Esophagus mucosa (tissue), 1 donor: ENCODE measurements around the gene PTPRT. TPM values are rescaled to one million over a fixed set of nuclear protein-coding genes. Genes with fewer than 3 reads are reported as not detected.

Source experiments
- ATAC-seq: fragments of 200-7000 bp; cut with Tn5 transposase; one replicate; pipeline ENCODE4 v1.9.1; 2020
- total RNA-seq: library from RNA; stranded (reverse); gene quantifications from one replicate; pipeline ENCODE4 v1.2.4, GENCODE V29; 2023
- donor health status: DM: yes; HTN: yes; CAD: no.

PTPRT gene
- total RNA-seq, 1 donor from 2014 or later, result 0.08 TPM

DNA sequence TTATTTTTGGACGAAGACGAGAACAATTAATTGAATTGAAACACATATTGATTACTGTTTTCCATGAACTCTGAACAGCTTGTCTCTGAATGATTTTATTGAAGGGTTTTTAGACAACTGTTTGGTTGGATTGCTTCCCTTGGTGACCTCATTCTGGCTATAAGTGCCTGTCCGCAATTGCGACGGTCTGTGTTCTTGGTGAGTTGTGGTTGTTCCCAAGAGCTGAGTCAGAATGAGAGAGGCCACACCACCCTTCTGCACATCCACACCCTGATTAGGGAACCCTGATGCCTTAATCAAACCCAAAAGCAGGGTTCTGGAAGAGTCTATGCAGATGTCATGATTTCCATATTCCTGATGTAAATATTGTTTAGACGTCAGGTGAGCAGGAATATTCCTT, 747.0 kb downstream of the PTPRT start:
- ATAC-seq, result no peak

DNA sequence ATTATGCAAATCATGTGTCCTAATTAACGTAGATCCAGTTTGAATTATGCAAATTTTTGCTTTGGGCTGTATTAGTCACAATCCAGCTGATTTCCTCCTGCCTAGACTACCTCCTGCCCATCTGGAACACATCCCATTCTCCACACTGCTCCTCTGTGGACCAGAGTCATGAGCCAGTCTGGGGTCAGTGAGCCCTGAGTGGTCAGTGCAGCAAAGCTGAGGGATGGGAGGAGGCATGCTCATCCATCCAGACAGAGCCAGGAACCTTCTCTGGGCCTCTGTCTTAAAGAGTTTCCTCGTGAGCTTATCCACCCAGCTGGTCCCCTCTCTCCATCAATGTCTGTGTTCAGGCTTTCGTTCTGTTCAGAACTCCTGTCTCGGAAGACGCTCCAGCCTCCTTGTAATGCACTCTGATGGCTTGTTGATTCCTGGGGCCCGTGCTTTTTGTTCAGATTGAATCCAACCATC, 747.8 kb downstream of the PTPRT start:
- no peak for ATAC-seq

DNA sequence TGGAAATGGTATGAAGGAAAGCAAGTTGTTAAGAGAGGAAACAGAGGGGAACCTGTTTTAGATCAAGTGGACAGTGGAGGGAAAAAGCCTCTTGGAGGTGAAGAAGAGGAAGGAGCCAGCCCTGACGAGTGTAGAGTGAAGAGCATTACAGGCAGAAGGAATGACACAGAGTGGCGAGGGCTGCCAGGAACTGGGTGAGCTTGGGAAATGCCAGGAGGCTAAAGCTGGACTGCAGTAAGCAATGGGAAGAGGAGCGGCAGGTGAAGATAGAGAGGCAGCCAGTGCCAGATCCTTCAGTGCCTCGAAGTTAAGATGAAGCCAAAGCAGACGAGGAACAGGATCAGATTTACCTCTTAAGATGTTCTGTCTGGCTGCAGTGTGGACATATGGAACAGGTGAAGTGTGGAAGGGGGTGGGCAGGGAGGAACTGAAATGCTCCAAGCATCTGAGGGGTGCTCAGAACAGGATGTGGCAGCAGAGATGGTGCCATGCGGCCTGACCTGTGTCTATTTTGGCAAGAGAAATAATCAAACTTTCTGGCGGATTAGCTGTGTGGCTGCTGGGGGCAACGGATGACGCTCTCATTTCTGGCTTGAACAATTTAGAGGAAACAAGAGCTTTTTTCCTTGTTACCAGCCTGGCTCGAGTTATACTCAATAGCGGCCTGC, 748.4 kb downstream of the PTPRT start:
- ATAC-seq, result no peak

DNA sequence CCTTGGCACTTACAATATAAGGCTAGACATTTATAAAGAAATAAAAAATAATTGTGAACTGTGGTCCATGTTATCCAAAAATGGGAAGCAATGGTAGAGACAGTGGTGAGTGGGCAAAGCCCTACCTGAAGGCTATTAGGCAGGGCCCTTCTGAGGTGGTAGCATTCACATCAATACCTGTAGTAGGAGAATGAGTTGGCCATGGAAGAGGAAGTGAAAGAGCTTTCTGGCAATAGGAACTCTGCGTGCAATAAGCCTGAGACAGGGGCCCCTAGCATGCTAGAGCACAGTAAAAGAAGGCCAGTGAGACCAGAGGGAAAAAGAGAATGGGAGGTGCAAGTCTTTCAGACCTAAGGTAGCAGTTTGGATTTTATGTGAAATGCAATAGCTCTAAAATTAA, 754.5 kb downstream of the PTPRT start:
- ATAC-seq, result no peak

DNA sequence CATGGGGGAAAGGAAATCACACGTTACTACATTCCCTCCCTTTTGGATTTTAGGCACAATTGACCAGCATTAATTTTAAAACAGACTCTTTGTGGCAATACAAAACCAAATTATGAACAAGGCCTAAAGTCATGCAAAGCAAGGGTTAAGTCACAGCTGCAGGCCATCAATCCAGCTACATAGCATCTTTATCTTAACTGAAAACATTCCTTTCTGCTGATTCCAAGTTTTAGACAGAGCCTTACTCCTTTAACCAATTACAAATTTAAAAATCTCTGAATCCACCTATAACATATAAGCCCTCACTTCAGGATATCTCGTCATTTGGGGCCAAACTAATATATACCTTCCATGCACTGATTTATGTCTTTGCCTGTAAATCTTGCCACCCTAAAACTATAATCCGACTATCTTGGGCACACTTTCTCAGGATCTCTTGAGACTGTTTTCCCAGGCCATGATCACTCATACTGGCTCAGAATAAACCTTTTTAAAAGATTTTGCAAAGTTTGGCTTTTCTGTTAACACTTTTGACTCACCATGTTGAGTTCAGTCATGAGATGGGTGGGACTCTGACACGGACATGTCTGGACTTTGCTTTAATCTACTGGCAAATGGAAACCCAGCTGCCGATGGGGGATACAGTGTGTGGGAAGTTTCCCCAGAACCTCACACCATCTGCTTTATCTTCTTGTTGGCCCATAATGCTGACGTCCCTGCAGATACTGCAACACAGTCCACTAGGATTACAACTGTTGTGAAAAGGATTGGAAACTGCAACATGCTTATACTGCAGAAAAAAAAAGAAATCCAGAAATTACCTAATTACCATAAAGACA, 757.0 kb downstream of the PTPRT start:
- no peak for ATAC-seq

DNA sequence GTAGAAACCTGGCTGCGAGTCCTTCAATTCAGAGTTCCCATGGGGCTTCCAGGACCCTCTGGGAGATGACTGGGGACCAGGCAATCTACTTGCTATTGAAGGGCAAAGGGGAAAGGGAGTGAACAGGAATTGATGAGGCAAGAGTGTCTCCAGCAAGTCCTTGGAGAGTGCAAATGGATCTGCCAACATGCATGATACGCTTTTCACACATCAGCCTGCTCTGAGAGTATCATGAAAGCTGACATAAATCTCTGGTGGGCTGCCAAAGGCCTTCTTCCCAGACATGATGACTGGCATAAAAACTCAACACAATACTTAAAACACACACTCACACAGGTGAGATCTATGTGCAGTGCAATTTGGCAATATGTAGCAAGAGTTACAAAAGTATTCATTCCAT, 759.1 kb downstream of the PTPRT start:
- ATAC-seq, result no peak

DNA sequence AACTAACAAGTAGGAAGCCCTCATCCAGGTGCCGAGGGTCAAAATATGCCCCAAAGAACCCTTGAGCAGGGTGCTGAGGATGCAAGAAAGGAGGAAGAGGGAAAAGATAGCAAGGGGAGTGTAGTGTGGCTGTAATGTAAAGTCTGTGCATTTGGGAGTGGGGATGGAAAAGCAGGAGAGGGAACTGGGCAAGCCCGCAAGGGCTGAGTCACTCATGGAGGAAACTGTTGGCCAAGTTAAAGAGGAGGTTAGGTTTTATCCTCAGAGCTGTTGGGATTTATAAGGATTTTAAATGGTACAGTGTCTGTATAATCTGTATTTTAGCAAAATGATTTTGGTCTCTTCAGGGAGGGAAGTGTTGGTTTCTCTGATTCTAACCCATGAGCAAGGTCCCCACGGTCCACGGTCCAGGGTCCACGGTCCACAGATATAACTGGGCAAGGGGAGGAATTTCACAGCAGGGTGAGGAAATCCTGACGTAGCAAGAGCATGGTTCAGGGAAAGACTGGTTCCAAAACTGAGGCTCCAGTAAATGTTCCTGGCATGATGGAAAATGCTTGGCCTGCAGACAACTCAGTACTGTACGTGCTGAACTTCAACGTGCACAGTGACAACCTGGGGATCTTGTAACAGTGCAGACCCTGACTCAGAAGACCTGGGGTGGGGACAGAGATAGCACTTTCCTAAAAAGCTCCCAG, 759.8 kb downstream of the PTPRT start:
- ATAC-seq, result no peak

DNA sequence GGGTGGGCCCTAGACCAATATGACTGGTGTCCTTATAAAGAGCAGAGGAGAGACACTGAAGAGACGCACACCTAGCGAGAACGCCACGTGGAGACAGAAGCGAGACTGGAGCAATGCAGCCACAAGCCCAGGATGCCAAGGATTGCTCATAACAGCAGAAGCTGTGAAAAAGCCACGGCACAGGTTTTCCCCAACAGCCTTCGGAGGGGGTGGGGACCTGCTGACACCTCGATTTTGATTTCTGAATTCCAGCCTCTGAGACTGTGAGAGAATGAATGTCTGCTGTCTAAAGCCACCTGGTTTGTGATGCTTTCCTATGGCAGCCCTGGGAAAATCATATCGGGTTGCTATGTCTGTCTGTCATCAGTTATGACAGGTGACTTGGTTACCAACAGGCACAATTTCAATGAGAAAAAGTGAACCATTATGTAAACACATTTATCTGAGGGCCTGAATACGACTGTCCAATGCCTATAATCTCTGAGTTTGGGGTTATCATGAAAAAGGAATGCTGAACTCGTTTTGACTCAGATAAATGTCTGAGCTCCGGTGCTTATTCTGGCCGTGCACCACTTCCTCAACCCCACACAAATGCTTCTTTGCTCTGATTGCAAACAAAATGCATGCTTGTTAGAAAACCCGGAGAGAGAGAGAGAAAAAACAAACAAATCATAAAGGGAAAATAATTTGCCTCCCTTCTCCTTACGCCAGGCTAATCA, 769.7 kb downstream of the PTPRT start:
- no peak for ATAC-seq

DNA sequence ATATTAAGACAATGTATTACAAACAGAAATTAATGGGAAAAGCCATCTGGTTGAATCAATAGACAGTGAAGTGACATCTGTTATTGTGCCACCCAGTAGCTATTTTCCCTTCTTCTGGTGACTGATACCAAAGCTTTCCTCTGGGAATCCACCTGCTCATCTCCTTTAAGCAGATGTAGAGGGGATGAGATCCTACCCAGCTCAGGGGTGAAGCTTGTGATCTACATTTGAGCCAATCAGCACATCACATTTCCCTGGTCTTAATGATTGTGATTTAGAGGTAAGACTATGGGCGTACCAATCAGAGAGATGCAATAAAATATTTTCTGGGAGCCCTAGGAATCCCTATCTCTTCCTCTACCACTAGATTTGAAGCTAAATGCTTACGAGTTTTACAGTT, 782.9 kb downstream of the PTPRT start:
- ATAC-seq, result no peak

DNA sequence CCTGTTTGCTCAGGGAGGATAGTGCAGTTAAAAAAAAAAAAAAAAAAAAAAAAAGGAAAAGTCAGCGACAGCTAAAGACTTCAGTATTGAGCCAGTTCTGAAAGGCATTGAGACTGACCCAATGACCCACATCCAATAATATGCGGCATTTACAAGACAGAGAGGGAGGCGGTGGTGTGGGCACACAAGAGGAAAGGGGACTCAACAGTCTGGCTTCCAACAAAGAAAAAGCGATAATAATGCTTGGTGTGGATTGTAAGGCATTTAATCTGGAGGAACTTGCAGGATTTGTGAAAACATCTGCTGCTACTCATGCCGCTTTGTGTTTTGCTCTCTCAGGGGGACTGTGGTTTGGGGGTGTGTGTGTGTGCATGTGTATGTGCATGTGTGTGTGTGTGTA, 787.3 kb downstream of the PTPRT start:
- ATAC-seq, result no peak

DNA sequence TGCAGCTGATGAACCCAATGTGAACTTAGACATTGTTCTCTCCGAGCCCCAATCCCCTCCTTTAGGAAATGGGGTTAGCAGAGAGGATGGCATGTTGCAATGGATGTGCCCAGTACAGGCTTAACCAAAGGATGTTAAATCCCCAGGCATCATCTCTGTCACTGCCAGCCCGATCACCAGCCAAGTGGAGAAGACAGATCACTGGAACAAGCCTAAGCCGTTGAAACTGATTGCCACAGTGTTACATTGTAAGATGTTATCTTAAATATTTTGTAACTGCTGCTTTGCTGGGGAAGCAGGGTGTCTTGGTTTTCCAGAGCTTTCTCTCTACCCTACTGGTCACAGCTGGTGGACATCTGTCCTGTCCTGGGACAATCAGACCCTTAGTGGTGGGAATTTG, 788.1 kb downstream of the PTPRT start:
- no peak for ATAC-seq

DNA sequence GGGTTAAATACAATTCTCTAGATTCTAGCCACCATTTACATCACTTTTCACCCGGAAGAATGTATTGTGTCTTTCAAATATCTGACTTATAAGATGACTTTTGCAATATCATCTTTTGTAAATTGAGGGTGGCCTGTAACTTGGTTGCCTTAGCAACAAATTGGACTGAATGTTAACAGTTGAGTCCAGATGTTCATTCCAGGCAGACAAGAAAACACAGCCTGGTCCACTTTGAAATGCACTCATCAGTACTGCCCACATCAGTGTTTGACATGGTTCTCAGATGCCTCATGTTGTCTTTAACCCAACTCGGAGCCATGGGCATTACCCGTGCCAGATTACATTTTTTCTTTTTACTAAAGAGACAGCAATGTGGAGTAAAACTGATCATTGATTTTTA, 789.9 kb downstream of the PTPRT start:
- ATAC-seq, result no peak

DNA sequence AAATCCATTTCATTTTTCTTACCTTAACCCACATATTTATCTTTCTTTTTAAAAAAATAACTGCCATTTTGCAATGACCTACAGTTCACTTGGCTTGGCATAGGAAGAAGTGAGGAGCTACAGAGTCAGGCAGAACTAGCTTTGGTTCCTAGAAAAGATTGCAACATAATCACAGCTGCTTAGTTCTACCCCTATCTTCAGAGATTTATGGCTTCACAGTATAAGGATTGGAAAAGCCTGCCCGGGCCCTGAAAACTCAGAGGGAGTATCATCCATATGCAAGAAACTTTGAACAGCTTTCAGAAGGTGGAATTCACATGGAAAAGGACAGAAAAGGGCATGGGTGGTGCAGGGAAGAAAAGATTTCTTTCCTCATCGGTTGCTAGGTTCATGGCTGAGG, 797.3 kb downstream of the PTPRT start:
- ATAC-seq, result no peak

DNA sequence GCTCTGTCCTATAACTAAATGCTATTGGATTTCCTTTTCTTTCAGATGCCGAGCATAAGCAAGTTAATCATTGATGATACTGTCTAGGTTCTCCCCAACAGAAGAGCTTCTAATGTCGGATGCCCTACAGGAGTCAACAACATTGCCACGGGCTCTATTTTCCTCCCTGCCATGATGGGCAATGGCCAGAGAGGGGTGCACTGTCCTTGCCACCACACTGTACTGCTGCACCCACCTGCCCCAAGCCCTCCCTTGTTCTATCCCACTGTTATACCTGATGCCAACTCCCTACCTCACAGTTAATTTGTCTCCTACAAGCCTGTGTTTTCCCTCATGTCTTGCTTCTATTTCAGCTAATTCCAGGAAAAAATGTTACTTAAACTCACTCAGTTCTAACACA, 797.9 kb downstream of the PTPRT start:
- no peak for ATAC-seq

DNA sequence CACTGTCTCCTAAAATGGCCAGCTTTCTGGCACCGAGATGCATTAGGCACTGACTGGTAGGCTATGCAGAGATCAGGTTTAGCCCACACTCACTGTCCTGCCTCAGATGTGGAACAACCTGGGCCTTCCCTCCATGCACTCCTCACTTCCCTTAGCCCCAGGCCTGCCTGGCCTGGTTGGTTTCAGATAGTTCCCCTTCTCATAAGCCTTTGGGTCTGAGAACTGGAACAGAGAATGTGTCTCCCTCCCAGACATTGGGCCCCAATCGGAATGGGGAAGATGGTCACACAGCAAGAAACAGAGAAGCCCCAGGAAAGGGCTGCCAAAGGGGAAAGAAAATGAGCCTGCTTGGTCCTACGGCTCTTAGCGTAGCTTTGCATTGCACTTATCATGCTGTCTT, 809.4 kb downstream of the PTPRT start:
- no peak for ATAC-seq

DNA sequence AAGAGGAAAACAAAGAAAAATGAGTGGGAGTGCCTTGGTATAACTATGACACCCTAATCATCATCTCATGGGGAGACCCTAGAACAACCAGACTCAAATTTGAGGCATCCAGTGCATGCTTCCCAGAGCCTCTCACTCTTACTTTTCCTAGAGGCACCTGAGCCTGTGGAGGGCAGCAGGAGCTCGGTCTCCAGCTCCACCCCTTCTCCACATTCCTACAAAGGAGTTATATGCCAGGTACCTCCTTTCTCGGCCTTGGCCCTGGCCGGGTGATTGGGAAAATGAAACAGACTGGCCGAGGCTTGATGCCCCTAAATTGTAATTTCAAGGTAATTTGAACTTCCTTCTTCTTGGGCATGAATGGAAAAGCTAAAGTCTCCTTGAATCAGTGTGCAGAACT, 810.3 kb downstream of the PTPRT start:
- ATAC-seq, result no peak

DNA sequence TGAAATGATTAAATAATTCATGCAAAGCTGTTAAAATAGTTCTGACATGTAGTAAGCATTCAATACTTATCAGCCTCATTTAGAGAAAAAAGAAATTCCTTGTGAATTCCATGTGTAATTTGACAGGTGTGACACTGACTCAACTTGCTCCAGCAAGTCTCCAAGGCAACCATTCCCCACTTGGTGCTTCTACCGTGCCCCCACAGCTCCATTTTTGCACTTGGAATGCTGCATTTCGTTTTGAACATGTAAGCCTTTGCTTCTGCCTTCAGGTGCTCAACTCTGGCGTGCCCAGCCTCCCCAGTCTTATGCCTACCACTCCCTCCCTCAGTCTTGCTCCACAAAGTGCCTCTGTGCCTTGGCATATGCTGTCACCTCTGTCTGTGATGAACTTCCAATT, 810.9 kb downstream of the PTPRT start:
- ATAC-seq, result no peak

DNA sequence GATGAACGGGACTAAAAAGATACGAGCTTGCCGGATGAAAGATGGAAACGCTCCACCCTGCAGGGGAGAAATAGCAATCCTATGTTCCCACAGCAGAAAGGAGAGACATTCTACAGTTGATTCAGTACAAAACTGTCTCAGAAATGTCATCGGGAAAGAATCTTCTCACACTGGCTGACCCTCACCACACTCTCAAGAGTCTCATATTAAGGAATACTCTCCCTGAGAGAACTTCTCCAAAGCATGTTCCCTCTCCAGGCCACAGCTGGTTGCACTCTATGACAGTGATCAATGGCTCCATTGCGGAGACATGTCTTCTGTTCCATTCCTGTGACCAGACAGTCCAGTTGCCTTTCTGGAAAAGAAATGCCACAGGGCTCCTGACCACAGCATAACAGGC, 813.6 kb downstream of the PTPRT start:
- ATAC-seq, result no peak

DNA sequence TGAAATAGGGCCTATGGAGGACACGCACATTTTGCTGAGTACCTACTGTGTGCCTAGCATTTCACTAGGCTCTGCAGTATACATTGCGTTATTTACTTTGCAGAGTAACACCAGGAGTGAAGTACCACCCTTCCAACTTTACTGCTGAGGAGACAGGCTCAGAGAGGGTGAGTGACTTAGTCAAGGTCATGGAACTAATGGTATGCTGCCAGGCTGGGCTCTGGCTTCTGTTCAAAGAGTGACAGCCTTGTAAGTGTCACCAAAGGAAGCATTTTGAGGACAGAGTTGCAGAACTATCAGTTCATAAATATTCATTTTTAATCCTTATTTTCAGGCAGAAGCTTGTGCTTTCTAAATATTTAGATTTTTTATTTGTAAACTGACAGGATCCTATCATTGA, 816.7 kb downstream of the PTPRT start:
- no peak for ATAC-seq

DNA sequence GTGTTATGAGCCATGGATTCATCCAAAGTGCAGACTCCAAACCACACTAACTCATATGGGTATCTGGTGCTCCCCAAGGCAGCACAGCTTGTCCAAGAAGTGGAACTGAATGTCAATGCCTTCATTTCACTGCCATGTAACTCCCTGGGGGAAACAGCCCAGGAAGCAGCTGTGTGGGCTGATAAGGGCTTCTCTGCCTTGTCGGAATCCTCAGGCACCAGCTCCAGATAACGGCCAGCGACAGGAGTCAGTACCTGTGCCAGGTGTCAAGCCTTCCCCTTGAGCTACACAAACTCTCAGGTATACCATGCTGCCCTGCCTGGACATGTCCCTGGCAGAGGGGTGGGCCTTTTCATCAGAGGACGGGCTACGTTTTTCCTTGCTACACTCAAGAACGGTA, 819.6 kb downstream of the PTPRT start:
- no peak for ATAC-seq

DNA sequence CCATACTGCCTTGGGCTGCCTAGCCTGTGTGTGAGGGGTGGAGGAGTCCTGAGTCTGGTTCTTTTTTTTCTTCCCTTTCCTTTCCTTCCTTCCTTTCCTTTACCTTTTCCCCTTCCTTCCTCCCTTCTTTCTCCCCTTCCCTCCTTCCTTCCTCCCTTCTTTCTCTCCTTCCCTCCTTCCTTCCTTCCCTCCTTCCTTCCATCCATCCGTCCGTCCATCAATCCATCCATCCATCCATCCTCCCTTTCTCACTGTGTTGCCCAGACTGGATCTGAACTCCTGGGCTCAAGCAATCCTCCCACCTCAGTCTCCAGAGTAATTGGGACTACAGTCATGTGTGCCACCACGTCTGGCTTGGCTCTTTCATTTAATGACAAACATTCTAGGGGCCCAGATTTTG, 820.8 kb downstream of the PTPRT start:
- no peak for ATAC-seq

DNA sequence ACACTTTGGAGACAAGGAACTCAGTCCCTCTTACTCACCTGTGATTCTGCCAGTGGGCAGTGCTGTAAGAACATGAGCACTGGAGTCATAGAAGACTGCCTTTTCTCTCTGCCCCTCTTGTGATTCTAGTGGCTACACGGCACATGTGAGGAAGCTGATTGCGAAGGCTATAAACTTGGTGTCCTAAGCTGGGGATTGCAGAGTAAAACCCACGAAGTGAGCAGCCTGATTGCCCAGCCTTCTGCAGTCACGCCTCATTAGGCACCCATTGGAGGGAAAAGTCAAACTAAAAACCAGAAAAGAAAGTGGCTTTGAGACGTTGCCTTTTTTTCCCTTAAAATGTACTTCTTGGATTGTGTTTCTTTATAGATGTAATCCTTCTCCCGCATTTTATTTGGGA, 823.1 kb downstream of the PTPRT start:
- ATAC-seq, result no peak

DNA sequence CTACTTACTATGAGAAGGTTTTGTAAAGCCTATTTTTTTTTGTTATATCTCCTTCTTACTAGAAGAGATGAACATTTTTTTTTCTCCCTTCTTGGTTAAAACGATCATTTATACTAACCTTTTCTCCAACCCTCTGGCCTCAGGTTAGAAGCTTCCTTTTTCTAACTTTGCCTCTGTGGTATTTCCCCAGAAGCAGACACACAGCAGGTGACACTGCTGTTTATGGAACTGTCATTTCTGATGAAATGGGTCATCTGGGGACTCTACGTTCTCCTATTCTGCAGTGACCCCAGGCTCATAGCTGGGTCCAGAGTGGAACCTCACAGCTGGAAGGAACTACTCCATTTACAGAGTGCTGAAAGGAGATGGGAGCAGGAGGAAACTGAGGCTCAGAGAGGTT, 825.3 kb downstream of the PTPRT start:
- no peak for ATAC-seq
